Measurements from ENCODE around the gene NPSR1.
"Not testable (repeated sequence)": the region's sequence is repeated elsewhere in the genome, so short reads cannot be mapped to it uniquely, and the experiment has no call there.

The NPSR1 gene

GRCh38 chr7:34869057-34869456 is 211.0 kb downstream of the NPSR1 start:
- no peak for TF ChIP-seq POLR2A (IDR thresholded peaks at IDR 0.05; ENCODE audit: low read depth, low read length)
- no peak for FAIRE-seq
- no peak for DNase-seq (ENCODE audit: insufficient read length, low spot score)

- not testable (repeated sequence) for FAIRE-seq; DNase-seq (ENCODE audit: insufficient read length, low spot score)
Measured at GRCh38 chr7:34870041-34870440, 212.0 kb downstream of the NPSR1 start.

- not testable (repeated sequence) for DNase-seq (ENCODE audit: insufficient read length, low spot score); FAIRE-seq
Measured at GRCh38 chr7:34874329-34874728, 216.3 kb downstream of the NPSR1 start.

GRCh38 chr7:34875481-34875880 is 217.5 kb downstream of the NPSR1 start:
- no peak for DNase-seq (ENCODE audit: insufficient read length, low spot score)
- TF ChIP-seq POLR2A (IDR thresholded peaks at IDR 0.05; ENCODE audit: low read depth, low read length), result no peak
- FAIRE-seq, result no peak

- DNase-seq (ENCODE audit: insufficient read length, low spot score); FAIRE-seq: not testable (repeated sequence)
Measured at GRCh38 chr7:34878944-34879735, 221.1 kb downstream of the NPSR1 start.

- no peak for FAIRE-seq
- DNase-seq (ENCODE audit: insufficient read length, low spot score), result no peak
- no peak for TF ChIP-seq POLR2A (IDR thresholded peaks at IDR 0.05; ENCODE audit: low read depth, low read length)
Measured at GRCh38 chr7:34879871-34880270, 221.9 kb downstream of the NPSR1 start.

- DNase-seq (ENCODE audit: insufficient read length, low spot score); FAIRE-seq: not testable (repeated sequence)
Measured at GRCh38 chr7:34883855-34884254, 225.8 kb downstream of the NPSR1 start.

- no peak for TF ChIP-seq POLR2A (IDR thresholded peaks at IDR 0.05; ENCODE audit: low read depth, low read length)
- FAIRE-seq (no peak), DNase-seq (ENCODE audit: insufficient read length, low spot score) (no peak)
Measured at GRCh38 chr7:34886856-34887255, 228.8 kb downstream of the NPSR1 start.

- FAIRE-seq (no peak), DNase-seq (ENCODE audit: insufficient read length, low spot score) (no peak)
- no peak for TF ChIP-seq POLR2A (IDR thresholded peaks at IDR 0.05; ENCODE audit: low read depth, low read length)
Measured at GRCh38 chr7:34889951-34890350, 231.9 kb downstream of the NPSR1 start.

GRCh38 chr7:34895202-34895601 is 237.2 kb downstream of the NPSR1 start:
- DNase-seq (ENCODE audit: insufficient read length, low spot score) (no peak), FAIRE-seq (no peak)
- no peak for TF ChIP-seq POLR2A (IDR thresholded peaks at IDR 0.05; ENCODE audit: low read depth, low read length)
